HL-60 (cell line): ENCODE measurements around the gene RBFOX2.
"Not testable (repeated sequence)": the region's sequence is repeated elsewhere in the genome, so short reads cannot be mapped to it uniquely, and the experiment has no call there.

ENCODE experiments used
- DNase-seq, 2 experiments: peaks; one replicate each; pipeline ENCODE4 v3.0.0-alpha.2; 2010 to 2020; ENCODE audit warnings: low read depth in 1 of 2, low spot score in 1 of 2
- H3K27ac ChIP-seq: fragments of 250-450 bp; sonication (Bioruptor Pico); replicated peaks from 2 replicates; pipeline ENCODE4 v1.5.1; 2020; ENCODE audit warnings: mild to moderate bottlenecking, moderate library complexity
- H3K27me3 ChIP-seq: fragments of 250-450 bp; sonication (Bioruptor Pico); 2 replicates; pipeline ENCODE4 v1.5.1; 2021; ENCODE audit warnings: mild to moderate bottlenecking, moderate library complexity; ENCODE audit not compliant: insufficient read depth, poor library complexity, severe bottlenecking
- H3K4me3 ChIP-seq: replicated peaks from 2 replicates; pipeline ENCODE4 v1.5.1; 2011; ENCODE audit warnings: mild to moderate bottlenecking, control low read depth, low read length; ENCODE audit not compliant: insufficient read depth
- GABPA ChIP-seq: IDR thresholded peaks from 2 replicates; pipeline ENCODE4 v1.6.1; 2012; ENCODE audit warnings: low read depth
- POLR2AphosphoS5 ChIP-seq: IDR thresholded peaks from 2 replicates; pipeline ENCODE4 v1.6.1; 2012; ENCODE audit warnings: low read depth
- SPI1 ChIP-seq: IDR thresholded peaks from 2 replicates; pipeline ENCODE4 v1.6.1; 2012; ENCODE audit warnings: low read depth, mild to moderate bottlenecking, borderline replicate concordance
- TF ChIP-seq, protein P1 (sequence below): IDR thresholded peaks from one replicate; pipeline ENCODE4 v1.5.1; 2011; ENCODE audit warnings: low read length, control low read depth, inconsistent platforms; ENCODE audit not compliant: insufficient read depth
- TF ChIP-seq, protein P2 (sequence below): IDR thresholded peaks from 2 replicates; pipeline ENCODE4 v1.6.1; 2012; ENCODE audit warnings: low read depth; ENCODE audit not compliant: insufficient replicate concordance

Gene RBFOX2

DNA sequence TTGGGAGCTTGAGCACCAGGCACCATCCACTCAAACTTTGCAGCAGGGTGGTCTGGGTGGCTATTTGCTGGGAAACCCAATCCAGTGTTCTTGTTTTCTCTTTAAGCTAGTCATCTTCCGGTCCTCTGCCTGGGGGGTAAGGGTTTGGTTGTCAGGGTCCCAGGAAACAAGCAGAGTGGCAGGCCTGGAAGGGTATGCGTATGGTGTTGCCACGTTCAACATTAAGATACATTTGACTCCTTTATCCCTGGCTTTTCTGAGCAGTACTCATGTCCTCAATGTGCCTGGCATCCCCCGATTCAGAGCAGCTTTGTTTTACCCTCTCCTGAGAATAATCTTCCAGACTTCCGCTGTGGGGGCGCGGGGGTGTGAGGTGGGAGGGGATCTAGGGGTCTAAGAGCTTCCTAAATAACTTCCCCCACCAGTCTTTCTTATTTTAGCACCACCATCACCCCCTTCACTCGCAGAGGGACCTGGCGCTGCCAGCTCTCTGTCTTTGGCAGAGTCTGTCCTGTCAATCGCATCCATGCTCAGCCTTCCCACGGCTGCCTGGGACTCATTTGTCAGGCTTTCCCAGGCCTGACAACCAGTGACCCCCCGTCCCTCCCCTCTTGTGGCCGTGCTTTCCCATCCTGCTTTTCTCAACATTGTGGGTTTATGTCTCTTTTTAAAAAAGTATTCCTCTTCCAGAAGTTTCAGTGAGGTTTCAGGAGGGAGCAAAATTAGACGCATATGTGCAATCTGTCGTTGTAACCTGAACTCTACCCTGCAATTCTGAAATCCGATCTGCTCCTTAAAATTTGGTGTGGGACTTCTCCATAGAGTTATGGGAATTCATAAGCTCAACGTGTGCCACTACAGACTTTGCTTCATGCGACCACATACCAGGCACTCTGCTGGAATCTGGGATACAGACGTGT lies 27.0 kb upstream of the RBFOX2 start:
- no peak for DNase-seq
- Histone ChIP-seq H3K4me3 (no peak overlapping the region), H3K27ac (no peak overlapping the region), H3K27me3 (no peaks in the 10 kb centered on the region)
- TF ChIP-seq, protein P1, sequence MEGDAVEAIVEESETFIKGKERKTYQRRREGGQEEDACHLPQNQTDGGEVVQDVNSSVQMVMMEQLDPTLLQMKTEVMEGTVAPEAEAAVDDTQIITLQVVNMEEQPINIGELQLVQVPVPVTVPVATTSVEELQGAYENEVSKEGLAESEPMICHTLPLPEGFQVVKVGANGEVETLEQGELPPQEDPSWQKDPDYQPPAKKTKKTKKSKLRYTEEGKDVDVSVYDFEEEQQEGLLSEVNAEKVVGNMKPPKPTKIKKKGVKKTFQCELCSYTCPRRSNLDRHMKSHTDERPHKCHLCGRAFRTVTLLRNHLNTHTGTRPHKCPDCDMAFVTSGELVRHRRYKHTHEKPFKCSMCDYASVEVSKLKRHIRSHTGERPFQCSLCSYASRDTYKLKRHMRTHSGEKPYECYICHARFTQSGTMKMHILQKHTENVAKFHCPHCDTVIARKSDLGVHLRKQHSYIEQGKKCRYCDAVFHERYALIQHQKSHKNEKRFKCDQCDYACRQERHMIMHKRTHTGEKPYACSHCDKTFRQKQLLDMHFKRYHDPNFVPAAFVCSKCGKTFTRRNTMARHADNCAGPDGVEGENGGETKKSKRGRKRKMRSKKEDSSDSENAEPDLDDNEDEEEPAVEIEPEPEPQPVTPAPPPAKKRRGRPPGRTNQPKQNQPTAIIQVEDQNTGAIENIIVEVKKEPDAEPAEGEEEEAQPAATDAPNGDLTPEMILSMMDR: no peak
- TF ChIP-seq SPI1 (no peak), POLR2AphosphoS5 (no peak), GABPA (no peak)
- TF ChIP-seq, protein P2, sequence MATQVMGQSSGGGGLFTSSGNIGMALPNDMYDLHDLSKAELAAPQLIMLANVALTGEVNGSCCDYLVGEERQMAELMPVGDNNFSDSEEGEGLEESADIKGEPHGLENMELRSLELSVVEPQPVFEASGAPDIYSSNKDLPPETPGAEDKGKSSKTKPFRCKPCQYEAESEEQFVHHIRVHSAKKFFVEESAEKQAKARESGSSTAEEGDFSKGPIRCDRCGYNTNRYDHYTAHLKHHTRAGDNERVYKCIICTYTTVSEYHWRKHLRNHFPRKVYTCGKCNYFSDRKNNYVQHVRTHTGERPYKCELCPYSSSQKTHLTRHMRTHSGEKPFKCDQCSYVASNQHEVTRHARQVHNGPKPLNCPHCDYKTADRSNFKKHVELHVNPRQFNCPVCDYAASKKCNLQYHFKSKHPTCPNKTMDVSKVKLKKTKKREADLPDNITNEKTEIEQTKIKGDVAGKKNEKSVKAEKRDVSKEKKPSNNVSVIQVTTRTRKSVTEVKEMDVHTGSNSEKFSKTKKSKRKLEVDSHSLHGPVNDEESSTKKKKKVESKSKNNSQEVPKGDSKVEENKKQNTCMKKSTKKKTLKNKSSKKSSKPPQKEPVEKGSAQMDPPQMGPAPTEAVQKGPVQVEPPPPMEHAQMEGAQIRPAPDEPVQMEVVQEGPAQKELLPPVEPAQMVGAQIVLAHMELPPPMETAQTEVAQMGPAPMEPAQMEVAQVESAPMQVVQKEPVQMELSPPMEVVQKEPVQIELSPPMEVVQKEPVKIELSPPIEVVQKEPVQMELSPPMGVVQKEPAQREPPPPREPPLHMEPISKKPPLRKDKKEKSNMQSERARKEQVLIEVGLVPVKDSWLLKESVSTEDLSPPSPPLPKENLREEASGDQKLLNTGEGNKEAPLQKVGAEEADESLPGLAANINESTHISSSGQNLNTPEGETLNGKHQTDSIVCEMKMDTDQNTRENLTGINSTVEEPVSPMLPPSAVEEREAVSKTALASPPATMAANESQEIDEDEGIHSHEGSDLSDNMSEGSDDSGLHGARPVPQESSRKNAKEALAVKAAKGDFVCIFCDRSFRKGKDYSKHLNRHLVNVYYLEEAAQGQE: no peak

DNA sequence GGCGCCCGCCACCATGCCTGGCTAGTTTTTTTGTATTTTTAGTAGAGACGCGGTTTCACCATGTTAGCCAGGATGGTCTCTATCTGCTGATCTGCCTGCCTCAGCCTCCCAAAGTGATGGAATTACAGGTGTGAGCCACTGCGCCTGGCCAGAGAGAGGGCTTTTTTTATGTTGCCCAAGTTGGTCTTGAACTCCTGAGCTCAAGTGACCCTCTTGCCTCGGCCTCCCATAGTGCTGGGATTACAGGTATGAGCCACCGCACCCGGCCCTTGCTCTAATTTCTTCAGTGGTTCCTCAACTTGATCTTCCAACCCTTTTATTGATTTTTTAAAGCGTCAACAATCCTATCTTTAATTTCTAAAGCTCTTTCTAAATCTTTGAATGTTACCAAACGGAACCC lies 25.8 kb upstream of the RBFOX2 start:
- not testable (repeated sequence) for H3K27me3 ChIP-seq, H3K4me3 ChIP-seq, H3K27ac ChIP-seq, DNase-seq

DNA sequence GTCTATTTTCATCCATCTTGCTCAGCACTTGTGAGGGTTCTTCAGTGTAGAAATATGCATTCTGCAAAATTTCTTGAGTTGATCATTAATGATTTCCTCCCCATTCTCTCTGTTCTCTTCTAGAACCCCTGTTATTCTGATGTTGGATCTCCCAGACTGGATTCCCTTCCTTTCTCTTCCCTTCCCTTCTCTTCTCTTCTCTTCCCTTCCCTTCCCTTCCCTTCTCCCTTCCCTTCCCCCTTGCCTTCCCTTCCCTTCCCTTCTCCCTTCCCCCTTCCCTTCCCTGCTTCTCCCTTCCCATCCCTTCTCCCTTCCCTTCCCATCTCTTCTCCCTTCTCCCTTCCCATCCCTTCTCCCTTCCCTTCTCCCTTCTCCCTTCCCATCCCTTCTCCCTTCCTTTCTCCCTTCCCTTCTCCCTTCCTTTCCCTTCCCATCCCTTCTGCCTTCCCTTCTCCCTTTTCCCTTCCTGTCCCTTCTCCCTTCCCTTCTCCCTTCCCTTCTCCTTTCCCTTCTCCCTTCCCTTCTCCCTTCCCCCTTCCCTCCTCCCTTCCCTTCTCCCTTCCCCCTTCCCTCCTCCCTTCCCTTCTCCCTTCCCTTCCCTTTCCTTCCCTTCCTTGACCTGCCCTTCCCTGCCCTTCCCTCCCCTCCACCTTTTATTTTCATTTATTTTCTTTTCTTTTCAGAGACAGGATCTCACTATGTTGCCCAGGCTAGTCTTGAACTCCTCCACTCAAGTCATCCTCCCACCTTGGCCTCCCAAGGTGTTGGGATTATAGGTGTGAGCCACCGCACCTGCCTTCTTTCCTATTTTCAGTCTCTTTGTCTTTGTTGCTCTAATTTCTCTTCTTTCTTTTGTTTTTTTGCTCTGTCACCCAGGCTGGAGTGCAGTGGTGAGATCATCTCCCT lies 24.9 kb upstream of the RBFOX2 start:
- Histone ChIP-seq H3K27me3 (no peaks in the 10 kb centered on the region), H3K27ac (no peak overlapping the region), H3K4me3 (no peak overlapping the region)
- TF ChIP-seq SPI1 (no peak), POLR2AphosphoS5 (no peak), GABPA (no peak)
- TF ChIP-seq, protein P1: no peak
- TF ChIP-seq, protein P2: no peak
- no peak for DNase-seq

DNA sequence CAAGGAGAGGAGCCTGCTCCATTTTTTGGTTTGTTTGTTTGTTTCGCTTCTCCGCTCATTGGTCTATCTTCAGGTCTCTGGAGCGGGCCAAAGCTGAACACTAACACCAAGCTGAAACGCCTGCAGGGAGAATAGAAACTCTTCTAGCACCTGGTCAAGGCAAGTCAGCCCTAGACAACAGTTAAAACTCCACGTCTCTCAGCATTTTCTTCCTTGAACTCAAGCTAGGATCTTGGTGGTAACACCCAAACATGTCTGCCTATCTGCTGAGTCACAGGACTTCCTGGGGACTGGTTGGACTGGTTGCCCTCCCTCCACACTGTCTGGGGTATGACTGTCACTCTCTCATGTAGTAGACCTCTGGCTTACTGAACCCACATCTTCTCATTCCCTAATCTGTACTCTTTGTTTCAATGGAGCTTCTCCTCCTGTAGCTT lies 23.9 kb upstream of the RBFOX2 start:
- H3K4me3 ChIP-seq: no peak overlapping the region
- H3K27me3 ChIP-seq: no peaks in the 10 kb centered on the region
- no peak for DNase-seq
- no peak overlapping the region for H3K27ac ChIP-seq
- no peak for TF ChIP-seq GABPA
- TF ChIP-seq, protein P2: no peak
- no peak for TF ChIP-seq SPI1
- no peak for TF ChIP-seq POLR2AphosphoS5
- TF ChIP-seq, protein P1: no peak
